BLaER1 treated with 17β-estradiol and CSF1 and Interleukin-3, amounts not matched to agents 10 nM and 100 nM (cell line): ENCODE measurements around the gene GPX7.

Source experiments
- H3K27ac ChIP-seq, 11 experiments: shearing (Covaris generic); formaldehyde crosslinking; 2 replicates each; pipeline ENCODE4 v1.8.1; 2022
- H3K27me3 ChIP-seq, 11 experiments: shearing (Covaris generic); formaldehyde crosslinking; 2 replicates each; pipeline ENCODE4 v1.8.1; 2022
- H3K36me3 ChIP-seq, 11 experiments: shearing (Covaris generic); formaldehyde crosslinking; 2 replicates each; pipeline ENCODE4 v1.8.1; 2022
- H3K4me1 ChIP-seq, 10 experiments: shearing (Covaris generic); formaldehyde crosslinking; 2 replicates each; pipeline ENCODE4 v1.8.1; 2022
- H3K4me2 ChIP-seq, 11 experiments: shearing (Covaris generic); formaldehyde crosslinking; 2 replicates each; pipeline ENCODE4 v1.8.1; 2022
- H3K4me3 ChIP-seq, 10 experiments: shearing (Covaris generic); formaldehyde crosslinking; 2 replicates each; pipeline ENCODE4 v1.8.1; 2022
- H3K9ac ChIP-seq, 11 experiments: shearing (Covaris generic); formaldehyde crosslinking; 2 replicates each; pipeline ENCODE4 v1.8.1; 2022
- H3K9me3 ChIP-seq, 11 experiments: shearing (Covaris generic); formaldehyde crosslinking; replicated peaks in 1 of 11; 2 replicates each; pipeline ENCODE4 v1.8.1; 2022
- H4K20me1 ChIP-seq, 11 experiments: shearing (Covaris generic); formaldehyde crosslinking; 2 replicates each; pipeline ENCODE4 v1.8.1; 2022
- Cebpa-rat ChIP-seq, 11 experiments: shearing (Covaris generic); IDR thresholded peaks; 2 replicates each; pipeline ENCODE4 v1.8.1; 2022

Gene GPX7

GRCh38 chr1:52601991-52602855 lies at the start of gene GPX7:
GPX7 (plus strand) TSS chr1:52602371; CDS start chr1:52602410, 39 bp downstream.
- Histone ChIP-seq H3K36me3 (peaks cover 9 to 36% (median 29%) of the 10 kb centered on the region in 11 experiments), H4K20me1 (peaks cover 0 to 32% (median 10%) of the 10 kb centered on the region in 11 experiments; a peak in 9 of 22 replicates), H3K9me3 (peaks cover 0 to 5% (median 0%) of the 10 kb centered on the region in 11 experiments; a peak in 2 of 22 replicates), H3K9ac (peak within 1 kb of the TSS; percentile 88 to 99 (median 97)), H3K27ac (peak within 1 kb of the TSS; percentile 85 to 98 (median 96)), H3K4me1 (peaks cover 32 to 48% (median 44%) of the 10 kb centered on the region in 10 experiments), H3K27me3 (no peaks in the 10 kb centered on the region), H3K4me2 (peak within 1 kb of the TSS; percentile 82 to 97 (median 89)), H3K4me3 (peak within 1 kb of the TSS; percentile 61 to 86 (median 80))
- TF ChIP-seq Cebpa-rat (IDR thresholded peaks at IDR 0.05): no peak

GRCh38 chr1:52552505-52553361 lies 49.4 kb upstream of the GPX7 start, which contains the start of gene TUT4:
TUT4 (minus strand) TSS chr1:52553092; CDS start chr1:52526280, 26,812 bp downstream.
- no peaks in the 10 kb centered on the region for H3K27me3 ChIP-seq
- H3K36me3 ChIP-seq: peaks cover 0 to 10% (median 0%) of the 10 kb centered on the region in 11 experiments; a peak in 3 of 22 replicates
- peaks cover 0 to 3% (median 0%) of the 10 kb centered on the region in 11 experiments; a peak in 2 of 22 replicates for H3K9me3 ChIP-seq
- H3K4me1 ChIP-seq: peaks cover 18 to 37% (median 27%) of the 10 kb centered on the region in 10 experiments
- peak within 1 kb of the TSS; percentile 85 to 99 (median 95) for H3K4me3 ChIP-seq
- TF ChIP-seq Cebpa-rat (IDR thresholded peaks at IDR 0.05): no peak
- peak within 1 kb of the TSS; percentile 82 to 96 (median 90) for H3K4me2 ChIP-seq
- peaks cover 0 to 50% (median 29%) of the 10 kb centered on the region in 11 experiments; a peak in 18 of 22 replicates for H4K20me1 ChIP-seq
- H3K9ac ChIP-seq: peak within 1 kb of the TSS; percentile 91 to 99 (median 98)
- H3K27ac ChIP-seq: peak within 1 kb of the TSS; percentile 89 to 99 (median 97)

- Histone ChIP-seq H4K20me1 (peaks cover 0 to 41% (median 27%) of the 10 kb centered on the region in 11 experiments; a peak in 17 of 22 replicates), H3K27me3 (no peaks in the 10 kb centered on the region), H3K9me3 (no peaks in the 10 kb centered on the region), H3K4me2 (peak overlapping the region; percentile 82 to 96 (median 89)), H3K27ac (peak overlapping the region; percentile 89 to 99 (median 97)), H3K9ac (peak overlapping the region; percentile 91 to 99 (median 98)), H3K36me3 (peaks cover 0 to 4% (median 0%) of the 10 kb centered on the region in 11 experiments; a peak in 2 of 22 replicates), H3K4me3 (peak overlapping the region; percentile 85 to 99 (median 95)), H3K4me1 (peaks cover 18 to 37% (median 27%) of the 10 kb centered on the region in 10 experiments)
- TF ChIP-seq Cebpa-rat (IDR thresholded peaks at IDR 0.05): no peak
Observed at GRCh38 chr1:52553362-52554266, 48.6 kb upstream of the GPX7 start.

GRCh38 chr1:52554267-52554640 lies 47.9 kb upstream of the GPX7 start:
- peak overlapping the region; percentile 85 to 99 (median 95) for H3K4me3 ChIP-seq
- 0 out of 22 replicates have a peak, but pooled peaks cover 0 to under 1% (median 0%) of the 10 kb centered on the region in 11 experiments for H3K9me3 ChIP-seq
- no peaks in the 10 kb centered on the region for H3K27me3 ChIP-seq
- H3K36me3 ChIP-seq: peaks cover 0 to 4% (median 0%) of the 10 kb centered on the region in 11 experiments; a peak in 1 of 22 replicates
- H3K4me2 ChIP-seq: peak overlapping the region; percentile 82 to 96 (median 89)
- H3K27ac ChIP-seq: peak overlapping the region; percentile 89 to 99 (median 97); a peak in 20 of 22 replicates
- peaks cover 0 to 35% (median 21%) of the 10 kb centered on the region in 11 experiments; a peak in 17 of 22 replicates for H4K20me1 ChIP-seq
- H3K9ac ChIP-seq: peak overlapping the region; percentile 91 to 99 (median 98)
- H3K4me1 ChIP-seq: peaks cover 18 to 37% (median 26%) of the 10 kb centered on the region in 10 experiments
- TF ChIP-seq Cebpa-rat (IDR thresholded peaks at IDR 0.05): no peak

- H4K20me1 ChIP-seq: peaks cover 0 to 30% (median 16%) of the 10 kb centered on the region in 11 experiments; a peak in 17 of 22 replicates
- peak overlapping the region; percentile 82 to 96 (median 89); a peak in 21 of 22 replicates for H3K4me2 ChIP-seq
- H3K36me3 ChIP-seq: peaks cover 0 to 4% (median 0%) of the 10 kb centered on the region in 11 experiments; a peak in 1 of 22 replicates
- H3K27ac ChIP-seq: peak overlapping the region in 9 of 11 experiments; percentile 93 to 99 (median 98); a peak in 16 of 22 replicates
- peak overlapping the region; percentile 91 to 99 (median 98); a peak in 19 of 22 replicates for H3K9ac ChIP-seq
- peaks cover 18 to 36% (median 24%) of the 10 kb centered on the region in 10 experiments for H3K4me1 ChIP-seq
- peak overlapping the region in 7 of 10 experiments; percentile 85 to 99 (median 94); a peak in 12 of 20 replicates for H3K4me3 ChIP-seq
- no peaks in the 10 kb centered on the region for H3K27me3 ChIP-seq
- peaks cover 0 to 6% (median 0%) of the 10 kb centered on the region in 11 experiments; a peak in 4 of 22 replicates for H3K9me3 ChIP-seq
- no peak for TF ChIP-seq Cebpa-rat (IDR thresholded peaks at IDR 0.05)
Observed at GRCh38 chr1:52554756-52555155, 47.4 kb upstream of the GPX7 start.

GRCh38 chr1:52556641-52557360 lies 45.4 kb upstream of the GPX7 start:
- no peak overlapping the region for H3K27ac ChIP-seq
- H3K4me1 ChIP-seq: peaks cover 9 to 18% (median 16%) of the 10 kb centered on the region in 10 experiments
- H3K27me3 ChIP-seq: no peaks in the 10 kb centered on the region
- H3K4me2 ChIP-seq: no peak overlapping the region
- H3K36me3 ChIP-seq: no peaks in the 10 kb centered on the region
- H3K4me3 ChIP-seq: no peak overlapping the region
- H4K20me1 ChIP-seq: peaks cover 0 to 9% (median 0%) of the 10 kb centered on the region in 11 experiments; a peak in 7 of 22 replicates
- TF ChIP-seq Cebpa-rat (IDR thresholded peaks at IDR 0.05): no peak
- peaks cover 0 to 11% (median 6%) of the 10 kb centered on the region in 11 experiments; a peak in 8 of 22 replicates for H3K9me3 ChIP-seq
- H3K9ac ChIP-seq: no peak overlapping the region

GRCh38 chr1:52558941-52559340 lies 43.2 kb upstream of the GPX7 start:
- no peak overlapping the region for H3K9ac ChIP-seq
- H3K27ac ChIP-seq: no peak overlapping the region
- TF ChIP-seq Cebpa-rat (IDR thresholded peaks at IDR 0.05): no peak
- peaks cover 6 to 16% (median 14%) of the 10 kb centered on the region in 10 experiments for H3K4me1 ChIP-seq
- no peak overlapping the region for H3K4me3 ChIP-seq
- H3K4me2 ChIP-seq: no peak overlapping the region
- peaks cover 0 to 11% (median 6%) of the 10 kb centered on the region in 11 experiments; a peak in 8 of 22 replicates for H3K9me3 ChIP-seq
- no peaks in the 10 kb centered on the region for H3K36me3 ChIP-seq
- H4K20me1 ChIP-seq: no peaks in the 10 kb centered on the region
- no peaks in the 10 kb centered on the region for H3K27me3 ChIP-seq
